ENCODE measurements around the gene FAM120AOS.
"Not testable (repeated sequence)": the region's sequence is repeated elsewhere in the genome, so short reads cannot be mapped to it uniquely, and the experiment has no call there.

The FAM120AOS gene

DNA sequence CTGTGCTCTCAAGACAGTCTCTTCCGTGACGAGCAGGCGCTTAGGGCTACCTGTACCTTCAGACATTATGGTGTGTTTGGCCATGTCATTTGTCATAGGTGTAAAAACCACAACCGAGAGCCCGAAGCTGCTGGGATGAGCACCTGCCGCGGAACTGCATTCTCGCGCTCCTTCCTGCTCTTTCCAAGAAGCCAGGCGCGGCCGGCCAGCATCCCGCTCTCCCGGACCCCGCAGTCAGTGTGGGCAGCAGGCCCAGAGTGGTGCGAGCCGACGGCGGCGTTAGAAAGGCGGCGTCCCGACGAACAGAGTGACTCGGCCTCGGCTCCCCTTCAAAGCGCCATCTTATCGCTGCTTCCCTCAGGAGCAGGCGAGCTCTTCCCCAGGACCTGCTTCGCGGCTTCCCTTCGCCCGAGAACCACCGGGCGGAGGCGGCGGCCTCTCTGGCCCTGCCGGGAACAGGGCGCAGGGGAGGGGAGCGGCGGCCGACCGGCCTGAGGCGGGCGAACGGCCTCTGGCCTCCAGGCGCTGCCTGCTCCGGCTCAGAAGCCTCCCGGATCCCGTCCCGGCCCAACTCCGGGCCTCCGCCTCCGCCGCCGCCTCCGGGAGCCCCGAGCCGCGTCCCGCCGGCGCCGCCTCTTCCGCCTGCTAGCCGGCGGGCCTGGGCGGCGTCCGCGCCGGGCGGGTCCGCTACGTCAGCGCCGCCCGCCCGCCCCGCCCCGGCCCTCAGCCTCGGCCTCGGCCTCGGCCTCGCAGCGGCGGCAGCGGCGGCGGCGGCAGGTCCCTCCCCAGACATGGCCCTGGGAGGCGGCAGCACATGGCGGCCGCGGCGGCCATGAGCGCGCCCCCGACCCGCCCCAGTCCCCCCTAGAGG, 2.2 kb downstream of the FAM120AOS start, which contains the start of gene FAM120A:
Gene FAM120A, plus strand, starts transcription at position 741 of the 871 bp plus-strand sequence. CDS start 231 bp downstream, outside the sequence.
- DNase-seq, result peak; percentile 64 to 75 (median 72)
- H3K4me1 ChIP-seq (ENCODE audit: control insufficient read depth, insufficient read depth, low read length, poor library complexity, severe bottlenecking), result peaks cover 12% of the 10 kb centered on the region

DNA sequence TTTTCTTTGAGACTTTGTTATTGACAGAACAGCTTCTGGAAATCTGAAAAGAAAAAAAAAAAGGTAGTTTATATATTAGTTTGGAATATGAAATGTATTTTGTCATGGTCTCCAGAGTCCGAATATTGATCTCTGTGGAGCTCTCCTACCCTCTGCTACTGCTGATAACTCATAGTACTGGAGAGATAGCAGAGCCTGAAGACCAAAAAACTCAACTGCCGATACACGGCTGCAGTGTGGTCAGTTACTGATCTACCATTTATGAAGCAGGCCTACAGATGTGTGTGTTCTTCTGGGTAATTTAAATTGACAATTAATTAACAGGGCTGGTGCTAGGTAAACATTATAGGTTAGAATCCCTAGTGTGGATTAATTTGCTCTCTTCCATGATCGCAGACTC, 5.7 kb downstream of the FAM120AOS start:
- H3K27me3 ChIP-seq (replicated peaks; ENCODE audit: control insufficient read depth, insufficient read depth, low read length, poor library complexity, severe bottlenecking), result no peaks in the 10 kb centered on the region
- H3K4me3 ChIP-seq (ENCODE audit: insufficient read depth, low read depth, low read length, poor library complexity, severe bottlenecking), result no peak overlapping the region
- no peak overlapping the region for H3K27ac ChIP-seq (ENCODE audit: insufficient read depth, low read length, poor library complexity, severe bottlenecking)
- no peak for DNase-seq
- peaks cover 25% of the 10 kb centered on the region for H3K36me3 ChIP-seq (ENCODE audit: control insufficient read depth, insufficient read depth, low read length)
- H3K9me3 ChIP-seq (ENCODE audit: control insufficient read depth, low read length), result no peaks in the 10 kb centered on the region
- H3K4me1 ChIP-seq (ENCODE audit: control insufficient read depth, insufficient read depth, low read length, poor library complexity, severe bottlenecking), result peaks cover 7% of the 10 kb centered on the region

More for the DNA sequence above, 2.2 kb downstream of the FAM120AOS start, which contains the start of gene FAM120A:
- Histone ChIP-seq H3K9me3 (ENCODE audit: control insufficient read depth, low read length) (no peaks in the 10 kb centered on the region), H3K27ac (ENCODE audit: insufficient read depth, low read length, poor library complexity, severe bottlenecking) (peak within 1 kb of the TSS; percentile 91), H3K36me3 (ENCODE audit: control insufficient read depth, insufficient read depth, low read length) (peaks cover 22% of the 10 kb centered on the region), H3K27me3 (replicated peaks; ENCODE audit: control insufficient read depth, insufficient read depth, low read length, poor library complexity, severe bottlenecking) (no peaks in the 10 kb centered on the region), H3K4me3 (ENCODE audit: insufficient read depth, low read depth, low read length, poor library complexity, severe bottlenecking) (peak within 1 kb of the TSS; percentile 82)

DNA sequence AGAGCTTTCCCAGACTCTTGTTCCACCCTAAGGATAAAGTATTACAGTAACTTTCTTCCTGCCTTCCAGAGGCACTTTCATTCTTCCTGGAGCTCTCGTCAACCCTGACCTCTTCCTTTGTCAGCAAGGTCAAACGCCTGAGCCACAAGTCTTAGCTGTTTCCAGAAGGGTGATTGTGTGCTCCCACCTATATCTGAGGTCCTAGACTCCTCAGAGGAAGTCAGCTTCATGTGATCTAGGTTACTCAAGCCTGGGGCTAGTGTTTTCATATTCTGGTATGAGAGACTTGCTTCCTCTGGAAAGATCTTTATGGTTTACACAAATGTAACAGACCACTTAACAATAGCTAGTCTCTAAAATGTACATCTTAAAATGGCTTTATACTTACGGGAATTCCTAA, 7.3 kb downstream of the FAM120AOS start:
- Histone ChIP-seq H3K36me3 (ENCODE audit: control insufficient read depth, insufficient read depth, low read length) (peaks cover 25% of the 10 kb centered on the region), H3K27ac (ENCODE audit: insufficient read depth, low read length, poor library complexity, severe bottlenecking) (no peak overlapping the region), H3K9me3 (ENCODE audit: control insufficient read depth, low read length) (no peaks in the 10 kb centered on the region), H3K4me1 (ENCODE audit: control insufficient read depth, insufficient read depth, low read length, poor library complexity, severe bottlenecking) (peaks cover 7% of the 10 kb centered on the region), H3K27me3 (replicated peaks; ENCODE audit: control insufficient read depth, insufficient read depth, low read length, poor library complexity, severe bottlenecking) (no peaks in the 10 kb centered on the region), H3K4me3 (ENCODE audit: insufficient read depth, low read depth, low read length, poor library complexity, severe bottlenecking) (no peak overlapping the region)
- DNase-seq, result no peak

GRCh38 chr9:93440896-93441580, 12.3 kb downstream of the FAM120AOS start:
- Histone ChIP-seq H3K4me1 (ENCODE audit: control insufficient read depth, insufficient read depth, low read length, poor library complexity, severe bottlenecking) (no peaks in the 10 kb centered on the region), H3K9me3 (ENCODE audit: control insufficient read depth, low read length) (no peaks in the 10 kb centered on the region), H3K4me3 (ENCODE audit: insufficient read depth, low read depth, low read length, poor library complexity, severe bottlenecking) (no peak overlapping the region), H3K27ac (ENCODE audit: insufficient read depth, low read length, poor library complexity, severe bottlenecking) (no peak overlapping the region), H3K36me3 (ENCODE audit: control insufficient read depth, insufficient read depth, low read length) (peaks cover 2% of the 10 kb centered on the region), H3K27me3 (replicated peaks; ENCODE audit: control insufficient read depth, insufficient read depth, low read length, poor library complexity, severe bottlenecking) (no peaks in the 10 kb centered on the region)
- no peak for DNase-seq

GRCh38 chr9:93439301-93439700, 14.1 kb downstream of the FAM120AOS start:
- not testable (repeated sequence) for H3K36me3 ChIP-seq (ENCODE audit: control insufficient read depth, insufficient read depth, low read length)

DNA sequence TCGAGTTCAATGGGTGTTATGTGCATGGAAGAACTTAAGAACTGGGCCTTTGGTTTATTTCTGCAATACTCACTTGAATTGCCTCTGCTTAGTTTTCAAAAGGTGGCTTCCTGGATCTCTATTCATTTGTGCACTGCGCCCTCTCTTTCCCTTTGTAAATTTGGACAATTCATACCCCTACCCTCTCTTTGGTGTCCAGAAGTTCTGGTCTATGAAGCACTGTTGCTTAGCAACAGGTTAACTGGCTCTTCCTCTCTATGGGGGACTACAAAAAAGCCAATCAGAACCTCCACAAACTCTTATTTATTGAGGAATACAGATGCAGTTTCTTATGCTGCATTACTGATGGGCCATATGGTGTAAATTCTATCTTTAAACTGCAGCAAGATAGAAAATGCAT, 15.4 kb downstream of the FAM120AOS start:
- no peak for DNase-seq

More at GRCh38 chr9:93439301-93439700, 14.1 kb downstream of the FAM120AOS start:
- not testable (repeated sequence) for H3K4me3 ChIP-seq (ENCODE audit: insufficient read depth, low read depth, low read length, poor library complexity, severe bottlenecking); H3K4me1 ChIP-seq (ENCODE audit: control insufficient read depth, insufficient read depth, low read length, poor library complexity, severe bottlenecking); H3K27me3 ChIP-seq (replicated peaks; ENCODE audit: control insufficient read depth, insufficient read depth, low read length, poor library complexity, severe bottlenecking); H3K27ac ChIP-seq (ENCODE audit: insufficient read depth, low read length, poor library complexity, severe bottlenecking); DNase-seq; H3K9me3 ChIP-seq (ENCODE audit: control insufficient read depth, low read length)

GRCh38 chr9:93436655-93437407, 16.6 kb downstream of the FAM120AOS start:
- no peak for DNase-seq
- no peaks in the 10 kb centered on the region for H3K4me1 ChIP-seq (ENCODE audit: control insufficient read depth, insufficient read depth, low read length, poor library complexity, severe bottlenecking)
- H3K4me3 ChIP-seq (ENCODE audit: insufficient read depth, low read depth, low read length, poor library complexity, severe bottlenecking), result no peak overlapping the region
- no peak overlapping the region for H3K27ac ChIP-seq (ENCODE audit: insufficient read depth, low read length, poor library complexity, severe bottlenecking)
- H3K36me3 ChIP-seq (ENCODE audit: control insufficient read depth, insufficient read depth, low read length), result no peaks in the 10 kb centered on the region
- H3K9me3 ChIP-seq (ENCODE audit: control insufficient read depth, low read length), result no peaks in the 10 kb centered on the region
- H3K27me3 ChIP-seq (replicated peaks; ENCODE audit: control insufficient read depth, insufficient read depth, low read length, poor library complexity, severe bottlenecking), result no peaks in the 10 kb centered on the region

More for the DNA sequence above, 15.4 kb downstream of the FAM120AOS start:
- H3K9me3 ChIP-seq (ENCODE audit: control insufficient read depth, low read length), result no peaks in the 10 kb centered on the region
- no peaks in the 10 kb centered on the region for H3K36me3 ChIP-seq (ENCODE audit: control insufficient read depth, insufficient read depth, low read length)
- no peaks in the 10 kb centered on the region for H3K4me1 ChIP-seq (ENCODE audit: control insufficient read depth, insufficient read depth, low read length, poor library complexity, severe bottlenecking)
- H3K27ac ChIP-seq (ENCODE audit: insufficient read depth, low read length, poor library complexity, severe bottlenecking), result no peak overlapping the region
- H3K27me3 ChIP-seq (replicated peaks; ENCODE audit: control insufficient read depth, insufficient read depth, low read length, poor library complexity, severe bottlenecking), result no peaks in the 10 kb centered on the region
- H3K4me3 ChIP-seq (ENCODE audit: insufficient read depth, low read depth, low read length, poor library complexity, severe bottlenecking), result no peak overlapping the region

DNA sequence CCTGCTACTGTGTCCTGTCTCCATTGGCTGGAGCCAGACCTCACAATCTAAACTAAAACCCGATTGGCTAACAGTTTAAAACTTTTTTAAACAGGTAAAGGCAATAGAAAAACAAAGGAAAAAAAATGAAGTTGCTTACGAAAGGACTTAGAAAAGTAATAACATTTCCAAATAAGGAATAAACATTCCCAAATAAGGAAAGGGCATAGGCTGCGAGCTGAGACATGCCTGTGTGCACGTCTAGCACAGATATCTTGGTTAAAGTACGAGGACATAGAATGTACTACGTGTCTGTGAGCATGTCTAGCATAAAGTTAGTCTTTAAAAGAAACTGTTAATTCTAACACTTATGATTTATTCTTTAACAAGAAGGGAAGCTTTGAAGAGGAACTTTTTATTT, 17.2 kb downstream of the FAM120AOS start:
- Histone ChIP-seq H3K4me3 (ENCODE audit: insufficient read depth, low read depth, low read length, poor library complexity, severe bottlenecking) (no peak overlapping the region), H3K27ac (ENCODE audit: insufficient read depth, low read length, poor library complexity, severe bottlenecking) (no peak overlapping the region), H3K27me3 (replicated peaks; ENCODE audit: control insufficient read depth, insufficient read depth, low read length, poor library complexity, severe bottlenecking) (no peaks in the 10 kb centered on the region), H3K4me1 (ENCODE audit: control insufficient read depth, insufficient read depth, low read length, poor library complexity, severe bottlenecking) (no peaks in the 10 kb centered on the region), H3K9me3 (ENCODE audit: control insufficient read depth, low read length) (no peaks in the 10 kb centered on the region), H3K36me3 (ENCODE audit: control insufficient read depth, insufficient read depth, low read length) (no peaks in the 10 kb centered on the region)
- no peak for DNase-seq

DNA sequence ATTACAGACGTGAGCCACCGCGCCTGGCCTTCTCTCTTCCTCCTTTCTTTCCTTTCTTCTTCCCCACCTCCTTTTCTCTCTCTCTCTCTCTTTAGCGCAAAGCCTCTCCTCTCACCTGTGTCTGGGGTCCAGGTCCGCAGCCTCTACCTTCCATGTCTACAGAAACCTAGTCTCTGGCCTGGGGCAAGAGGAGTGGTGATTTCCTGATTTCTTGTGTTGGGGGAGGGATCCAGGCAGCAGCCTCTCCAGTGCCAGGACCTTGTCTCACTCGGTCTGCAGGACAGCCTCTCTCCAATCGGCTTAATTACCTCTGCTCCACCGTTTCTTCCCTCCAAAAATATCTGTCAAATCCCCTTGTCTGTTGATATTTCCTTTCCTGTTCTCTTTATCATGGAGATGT, 18.0 kb downstream of the FAM120AOS start:
- Histone ChIP-seq H3K9me3 (ENCODE audit: control insufficient read depth, low read length) (no peaks in the 10 kb centered on the region), H3K4me3 (ENCODE audit: insufficient read depth, low read depth, low read length, poor library complexity, severe bottlenecking) (no peak overlapping the region), H3K36me3 (ENCODE audit: control insufficient read depth, insufficient read depth, low read length) (no peaks in the 10 kb centered on the region), H3K4me1 (ENCODE audit: control insufficient read depth, insufficient read depth, low read length, poor library complexity, severe bottlenecking) (no peaks in the 10 kb centered on the region), H3K27ac (ENCODE audit: insufficient read depth, low read length, poor library complexity, severe bottlenecking) (no peak overlapping the region), H3K27me3 (replicated peaks; ENCODE audit: control insufficient read depth, insufficient read depth, low read length, poor library complexity, severe bottlenecking) (no peaks in the 10 kb centered on the region)
- DNase-seq, result no peak

Data from effector memory CD4-positive, alpha-beta T cell (primary cell).